ENCODE results near the gene PCNT. TPM values are rescaled to one million over a fixed set of nuclear protein-coding genes. Genes with fewer than 3 reads are reported as not detected.

PCNT gene
- total and polyA plus RNA-seq, 2 of the 4 experiments (the other 2 are of a cell fraction), result 10.0 to 19.4 TPM

DNA sequence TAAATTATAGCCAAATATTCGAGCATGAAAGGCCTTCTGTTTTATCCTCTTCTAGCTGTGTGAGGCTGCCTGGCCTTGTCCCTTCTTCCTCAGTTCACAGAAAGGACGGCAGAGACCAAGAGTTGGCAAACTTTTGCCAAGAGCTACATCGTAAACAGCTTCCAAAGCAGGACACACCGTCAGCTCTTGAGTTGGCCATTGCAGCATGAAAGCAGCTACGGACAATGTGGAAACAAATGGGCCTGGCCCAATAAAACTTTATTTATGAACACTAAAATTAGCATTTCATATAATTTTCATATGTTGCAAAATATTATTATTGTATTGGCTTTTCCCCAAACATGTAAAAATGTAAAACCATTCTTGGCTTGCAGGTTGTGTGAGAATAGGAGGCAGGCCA lies 11.0 kb upstream of the PCNT start:
- WGBS, 2 experiments (ENCODE audit: extremely low coverage in 2 of 2, insufficient read length in 1 of 2), result 100% methylated on average over 2 of the region's 5 CpGs; no CpG with 5 or more reads in 1 of the 2 experiments
- CTCF ChIA-PET, result no interaction called here
- no peak for ATAC-seq (ENCODE audit: low read depth)

More for the DNA sequence above, 11.0 kb upstream of the PCNT start:
- in situ Hi-C loops (cut with MboI; ENCODE audit: low sequenced_read_pairs) (no loop called here), dilution Hi-C loops (cut with HindIII; ENCODE audit: low sequenced_read_pairs, unreplicated experiment) (no loop called here), intact Hi-C loops (cut with micrococcal nuclease) (no loop called here)
- DNase-seq, result no peak
- Histone ChIP-seq H4K20me1 (ENCODE audit: insufficient read depth, low read length) (no peaks in the 10 kb centered on the region; the same call in 1 of the 2 replicates), H4K5ac (ENCODE audit: low read depth, low read length) (no peak overlapping the region), H2BK20ac (ENCODE audit: low read depth, low read length) (no peak overlapping the region), H2AK9ac (replicated peaks; ENCODE audit: low read depth, low read length, poor library complexity) (no peak overlapping the region), H4K8ac (ENCODE audit: low read depth in 2 of 2, low read length in 2 of 2) (no peak overlapping the region), H3K9ac (ENCODE audit: low read depth, low read length) (no peak overlapping the region), H3K27ac (ENCODE audit: insufficient read depth, low read length) (no peak overlapping the region), H2AFZ (replicated peaks; ENCODE audit: low read length, poor library complexity) (no peak overlapping the region), H4K91ac (ENCODE audit: insufficient read depth, low read depth, low read length) (no peak overlapping the region), H3K79me1 (ENCODE audit: low read depth in 1 of 2, low read length in 2 of 2) (peaks cover 2 to 26% of the 10 kb centered on the region in 2 experiments; a peak in 3 of 4 replicates), H2AK5ac (ENCODE audit: low read depth, low read length) (no peak overlapping the region), H3K4me1 (ENCODE audit: control insufficient read depth, insufficient read depth, low read length) (no peaks in the 10 kb centered on the region), H3K18ac (ENCODE audit: low read depth, low read length) (no peak overlapping the region), H3K4ac (ENCODE audit: low read depth, low read length) (no peak overlapping the region), H3K9me3 (ENCODE audit: control insufficient read depth, insufficient read depth, low read length) (no peaks in the 10 kb centered on the region), H3K23ac (ENCODE audit: low read depth, low read length) (no peak overlapping the region), H3K4me3 (ENCODE audit: insufficient read depth, low read depth, low read length) (no peak overlapping the region), H3K27me3 (ENCODE audit: control insufficient read depth, insufficient read depth, low read length) (no peaks in the 10 kb centered on the region), H2BK120ac (ENCODE audit: low read depth, low read length) (no peak overlapping the region), H3K4me2 (ENCODE audit: low read depth, low read length) (no peak overlapping the region), H2BK15ac (ENCODE audit: low read depth, low read length) (no peak overlapping the region), H3K9me1 (ENCODE audit: insufficient read depth, low read length) (no peaks in the 10 kb centered on the region), H3K14ac (replicated peaks; ENCODE audit: low read depth, low read length) (no peak overlapping the region), H3K36me3 (ENCODE audit: control insufficient read depth, insufficient read depth, low read length) (peaks cover 19% of the 10 kb centered on the region), H3K56ac (ENCODE audit: extremely low read depth, insufficient read depth, low read length) (no peak overlapping the region), H2BK5ac (ENCODE audit: low read depth, low read length, poor library complexity, severe bottlenecking) (no peak overlapping the region)
- TF ChIP-seq MXI1 (IDR thresholded peaks at IDR 0.05; ENCODE audit: borderline replicate concordance, low read depth, low read length) (no peak), SMC3 (IDR thresholded peaks at IDR 0.05; ENCODE audit: low read depth, low read length) (no peak), POLR2A (IDR thresholded peaks at IDR 0.05; ENCODE audit: low read depth, low read length) (no peak), FOS (IDR thresholded peaks at IDR 0.05; ENCODE audit: low read depth, low read length) (no peak), CEBPB (IDR thresholded peaks at IDR 0.05; ENCODE audit: low read depth, low read length) (no peak), RCOR1 (IDR thresholded peaks at IDR 0.05; ENCODE audit: insufficient replicate concordance, low read length) (no peak), RFX5 (IDR thresholded peaks at IDR 0.05; ENCODE audit: low read depth, low read length) (no peak), CHD1 (IDR thresholded peaks at IDR 0.05; ENCODE audit: low read depth, low read length) (no peak), BHLHE40 (IDR thresholded peaks at IDR 0.05; ENCODE audit: low read depth, low read length) (no peak), MAZ (IDR thresholded peaks at IDR 0.05; ENCODE audit: borderline replicate concordance, low read depth, low read length) (no peak), RAD21 (IDR thresholded peaks at IDR 0.05; ENCODE audit: low read length) (no peak), MAFK (IDR thresholded peaks at IDR 0.05; ENCODE audit: low read depth, low read length) (no peak), NFE2L2 (IDR thresholded peaks at IDR 0.05; ENCODE audit: low read depth, low read length) (no peak)
- TF ChIP-seq, protein P1, sequence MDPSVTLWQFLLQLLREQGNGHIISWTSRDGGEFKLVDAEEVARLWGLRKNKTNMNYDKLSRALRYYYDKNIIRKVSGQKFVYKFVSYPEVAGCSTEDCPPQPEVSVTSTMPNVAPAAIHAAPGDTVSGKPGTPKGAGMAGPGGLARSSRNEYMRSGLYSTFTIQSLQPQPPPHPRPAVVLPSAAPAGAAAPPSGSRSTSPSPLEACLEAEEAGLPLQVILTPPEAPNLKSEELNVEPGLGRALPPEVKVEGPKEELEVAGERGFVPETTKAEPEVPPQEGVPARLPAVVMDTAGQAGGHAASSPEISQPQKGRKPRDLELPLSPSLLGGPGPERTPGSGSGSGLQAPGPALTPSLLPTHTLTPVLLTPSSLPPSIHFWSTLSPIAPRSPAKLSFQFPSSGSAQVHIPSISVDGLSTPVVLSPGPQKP (IDR thresholded peaks at IDR 0.05; ENCODE audit: borderline replicate concordance, low read depth, low read length), result no peak
- TF ChIP-seq, protein P2, sequence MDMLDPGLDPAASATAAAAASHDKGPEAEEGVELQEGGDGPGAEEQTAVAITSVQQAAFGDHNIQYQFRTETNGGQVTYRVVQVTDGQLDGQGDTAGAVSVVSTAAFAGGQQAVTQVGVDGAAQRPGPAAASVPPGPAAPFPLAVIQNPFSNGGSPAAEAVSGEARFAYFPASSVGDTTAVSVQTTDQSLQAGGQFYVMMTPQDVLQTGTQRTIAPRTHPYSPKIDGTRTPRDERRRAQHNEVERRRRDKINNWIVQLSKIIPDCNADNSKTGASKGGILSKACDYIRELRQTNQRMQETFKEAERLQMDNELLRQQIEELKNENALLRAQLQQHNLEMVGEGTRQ (IDR thresholded peaks at IDR 0.05; ENCODE audit: low read depth, low read length), result no peak
- TF ChIP-seq, protein P3, sequence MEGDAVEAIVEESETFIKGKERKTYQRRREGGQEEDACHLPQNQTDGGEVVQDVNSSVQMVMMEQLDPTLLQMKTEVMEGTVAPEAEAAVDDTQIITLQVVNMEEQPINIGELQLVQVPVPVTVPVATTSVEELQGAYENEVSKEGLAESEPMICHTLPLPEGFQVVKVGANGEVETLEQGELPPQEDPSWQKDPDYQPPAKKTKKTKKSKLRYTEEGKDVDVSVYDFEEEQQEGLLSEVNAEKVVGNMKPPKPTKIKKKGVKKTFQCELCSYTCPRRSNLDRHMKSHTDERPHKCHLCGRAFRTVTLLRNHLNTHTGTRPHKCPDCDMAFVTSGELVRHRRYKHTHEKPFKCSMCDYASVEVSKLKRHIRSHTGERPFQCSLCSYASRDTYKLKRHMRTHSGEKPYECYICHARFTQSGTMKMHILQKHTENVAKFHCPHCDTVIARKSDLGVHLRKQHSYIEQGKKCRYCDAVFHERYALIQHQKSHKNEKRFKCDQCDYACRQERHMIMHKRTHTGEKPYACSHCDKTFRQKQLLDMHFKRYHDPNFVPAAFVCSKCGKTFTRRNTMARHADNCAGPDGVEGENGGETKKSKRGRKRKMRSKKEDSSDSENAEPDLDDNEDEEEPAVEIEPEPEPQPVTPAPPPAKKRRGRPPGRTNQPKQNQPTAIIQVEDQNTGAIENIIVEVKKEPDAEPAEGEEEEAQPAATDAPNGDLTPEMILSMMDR (conservative IDR thresholded peaks at IDR 0.05; ENCODE audit: low read depth, low read length), result no peak
- POLR2A ChIA-PET (ENCODE audit: unreplicated experiment), result no interaction called here
- no TSS peak for BruUV-seq (replicated peaks)
